Spleen (tissue), 7 donors: ENCODE measurements around the gene SV2B.

Experiments used
- POLR2A ChIP-seq, 3 donors: fragments of 450-650 bp; IDR thresholded peaks; one replicate each; pipeline ENCODE4 v1.5.1; 2017; ENCODE audit warnings: antibody characterized with exemption in 3 of 3, mild to moderate bottlenecking in 1 of 3
- TF ChIP-seq, protein P1 (sequence below), 11 experiments: fragments of 200-600 bp in 7 of 11; fragments of 450-650 bp in 4 of 11; sonication (generic) in 4 of 11; IDR thresholded peaks in 8 of 11; conservative IDR thresholded peaks in 3 of 11; 1 replicate in 7 of 11; 2 replicates in 4 of 11; pipeline versions ENCODE4 v1.4.0 to v1.8.0; 2016 to 2021; ENCODE audit warnings: antibody characterized with exemption in 11 of 11, inconsistent platforms in 4 of 11, mild to moderate bottlenecking in 1 of 11
- donor health status: DM: no; HTN: no; CAD: no; lungs with moderate emphysema.
- donor health status: DM: no; HTN: no; CAD: no.
- donor health status: DM: no; HTN: no; CAD: no.

GRCh38 chr15:91202510-91203102, 102.5 kb downstream of the SV2B start:
- TF ChIP-seq, protein P1, sequence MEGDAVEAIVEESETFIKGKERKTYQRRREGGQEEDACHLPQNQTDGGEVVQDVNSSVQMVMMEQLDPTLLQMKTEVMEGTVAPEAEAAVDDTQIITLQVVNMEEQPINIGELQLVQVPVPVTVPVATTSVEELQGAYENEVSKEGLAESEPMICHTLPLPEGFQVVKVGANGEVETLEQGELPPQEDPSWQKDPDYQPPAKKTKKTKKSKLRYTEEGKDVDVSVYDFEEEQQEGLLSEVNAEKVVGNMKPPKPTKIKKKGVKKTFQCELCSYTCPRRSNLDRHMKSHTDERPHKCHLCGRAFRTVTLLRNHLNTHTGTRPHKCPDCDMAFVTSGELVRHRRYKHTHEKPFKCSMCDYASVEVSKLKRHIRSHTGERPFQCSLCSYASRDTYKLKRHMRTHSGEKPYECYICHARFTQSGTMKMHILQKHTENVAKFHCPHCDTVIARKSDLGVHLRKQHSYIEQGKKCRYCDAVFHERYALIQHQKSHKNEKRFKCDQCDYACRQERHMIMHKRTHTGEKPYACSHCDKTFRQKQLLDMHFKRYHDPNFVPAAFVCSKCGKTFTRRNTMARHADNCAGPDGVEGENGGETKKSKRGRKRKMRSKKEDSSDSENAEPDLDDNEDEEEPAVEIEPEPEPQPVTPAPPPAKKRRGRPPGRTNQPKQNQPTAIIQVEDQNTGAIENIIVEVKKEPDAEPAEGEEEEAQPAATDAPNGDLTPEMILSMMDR (IDR thresholded peaks at IDR 0.05 in 8 of 11, conservative IDR thresholded peaks at IDR 0.05 in 3 of 11) = no peak
- no peak for TF ChIP-seq POLR2A (IDR thresholded peaks at IDR 0.05)
